HG03159 (cell line): ENCODE results near the gene ODC1.
"Not testable (repeated sequence)": the region's sequence is repeated elsewhere in the genome, so short reads cannot be mapped to it uniquely, and the experiment has no call there.

Experiments
- ATAC-seq: cut with Tn5 transposase; IDR thresholded peaks from one replicate; pipeline ENCODE4 v1.9.1; 2021; ENCODE audit warnings: mild to moderate bottlenecking, moderate library complexity; ENCODE audit not compliant: unreplicated experiment

The ODC1 gene

GRCh38 chr2:10478916-10479315 is 30.8 kb upstream of the ODC1 start:
- no peak for ATAC-seq

- no peak for ATAC-seq
These were observed 30.1 kb upstream of the ODC1 start for GRCh38 chr2:10478298-10478625.

GRCh38 chr2:10477443-10478297 is 29.5 kb upstream of the ODC1 start:
- no peak for ATAC-seq

GRCh38 chr2:10476723-10477442 is 28.8 kb upstream of the ODC1 start:
- ATAC-seq, result no peak

- no peak for ATAC-seq
These were observed 27.9 kb upstream of the ODC1 start for GRCh38 chr2:10475811-10476660.

GRCh38 chr2:10475221-10475722 is 27.1 kb upstream of the ODC1 start:
- no peak for ATAC-seq

- ATAC-seq, result no peak
These were observed 25.1 kb upstream of the ODC1 start for GRCh38 chr2:10473121-10473756.

GRCh38 chr2:10471955-10472354 is 23.8 kb upstream of the ODC1 start:
- no peak for ATAC-seq

- no peak for ATAC-seq
These were observed 23.0 kb upstream of the ODC1 start for GRCh38 chr2:10471046-10471571.

GRCh38 chr2:10469955-10470608 is 22.0 kb upstream of the ODC1 start:
- no peak for ATAC-seq

- ATAC-seq, result no peak
These were observed 21.2 kb upstream of the ODC1 start for GRCh38 chr2:10469301-10469700.

- ATAC-seq, result no peak
These were observed 19.3 kb upstream of the ODC1 start for GRCh38 chr2:10467401-10467800.

- no peak for ATAC-seq
These were observed 18.7 kb upstream of the ODC1 start for GRCh38 chr2:10466801-10467200.

- ATAC-seq, result no peak
These were observed 17.8 kb upstream of the ODC1 start for GRCh38 chr2:10465910-10466309.

- no peak for ATAC-seq
These were observed 14.3 kb upstream of the ODC1 start for GRCh38 chr2:10462178-10463083.

GRCh38 chr2:10460366-10460796 is 12.3 kb upstream of the ODC1 start:
- no peak for ATAC-seq

GRCh38 chr2:10457846-10458598 is 9.9 kb upstream of the ODC1 start:
- no peak for ATAC-seq

GRCh38 chr2:10457195-10457594 is 9.1 kb upstream of the ODC1 start:
- not testable (repeated sequence) for ATAC-seq
